DMS79 (cell line): Measurements from ENCODE around the gene CUL3.

ENCODE experiments used
- DNase-seq: peaks from one replicate; lab custom pipeline; 2025; lab: John Stamatoyannopoulos, UW

CUL3 gene

GRCh38 chr2:224472137-224472536 is 113.0 kb downstream of the CUL3 start:
- no peak for DNase-seq

GRCh38 chr2:224469374-224469964 is 115.7 kb downstream of the CUL3 start:
- DNase-seq = no peak

GRCh38 chr2:224466304-224466895 is 118.8 kb downstream of the CUL3 start:
- no peak for DNase-seq

DNA sequence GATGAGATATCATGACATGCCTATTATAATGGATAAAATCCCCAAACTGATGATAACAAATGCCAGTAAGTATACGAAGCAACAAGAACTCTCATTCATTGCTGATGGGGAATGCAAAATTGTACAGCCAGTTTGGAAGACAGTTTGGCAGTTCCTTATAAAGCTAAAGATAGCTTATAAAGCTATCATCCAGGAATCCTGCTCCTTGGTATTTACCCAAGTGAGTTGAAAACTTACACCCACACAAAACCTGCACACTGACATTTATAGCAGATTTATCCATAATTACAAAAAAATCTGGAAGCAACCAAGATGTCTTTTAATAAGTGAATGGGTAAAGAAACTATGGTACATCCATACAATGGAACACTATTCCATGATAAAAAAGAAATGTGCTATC is 123.8 kb downstream of the CUL3 start:
- no peak for DNase-seq

DNA sequence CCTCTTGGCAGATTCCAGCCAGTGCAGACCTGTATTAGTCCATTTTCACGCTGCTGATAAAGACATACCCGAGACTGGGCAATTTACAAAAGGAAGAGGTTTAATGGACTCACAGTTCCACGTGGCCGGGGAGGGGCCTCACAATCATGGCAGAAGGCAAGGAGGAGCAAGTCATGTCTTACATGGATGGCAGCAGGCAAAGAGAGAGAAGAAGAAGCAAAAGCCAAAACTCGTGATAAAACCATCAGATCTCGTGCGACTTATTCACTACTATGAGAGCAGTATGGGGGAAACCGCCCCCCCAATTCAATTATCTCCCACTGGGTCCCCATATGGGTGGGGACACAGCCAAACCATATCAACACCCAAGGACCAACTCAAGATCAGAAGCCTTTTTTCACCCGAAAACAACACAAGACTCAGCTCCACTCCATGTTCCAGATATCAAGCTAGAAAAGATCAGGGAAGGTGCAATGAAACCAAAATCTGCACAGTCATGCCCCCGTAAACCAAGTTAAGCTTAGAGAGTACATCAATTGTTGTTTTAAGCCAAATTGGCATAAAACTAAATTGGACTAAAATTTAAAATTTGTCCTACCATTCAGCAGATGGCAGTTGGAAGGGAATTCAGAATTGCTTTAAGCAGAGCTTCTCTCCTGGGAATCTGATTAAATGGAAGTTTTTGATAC is 127.6 kb downstream of the CUL3 start:
- DNase-seq = no peak

DNA sequence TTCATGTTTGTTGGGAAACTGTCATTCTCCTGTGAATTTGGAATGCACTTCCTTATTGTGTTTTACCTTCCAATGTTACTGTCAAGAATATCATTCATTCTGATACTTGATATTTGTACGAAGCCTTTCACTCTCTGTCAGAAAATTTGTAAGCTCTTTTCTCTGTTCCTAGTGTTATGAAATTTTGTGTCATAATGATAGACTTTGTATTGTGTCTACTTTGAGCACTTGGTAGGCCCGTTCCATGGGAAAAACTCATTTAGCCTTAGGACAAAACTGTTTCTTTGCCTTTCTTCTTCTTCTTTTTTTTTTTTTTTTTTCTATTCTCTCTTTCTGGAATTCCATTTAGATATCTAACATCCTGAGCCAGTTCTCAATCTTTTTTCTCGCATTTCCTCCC is 131.3 kb downstream of the CUL3 start:
- DNase-seq = no peak

DNA sequence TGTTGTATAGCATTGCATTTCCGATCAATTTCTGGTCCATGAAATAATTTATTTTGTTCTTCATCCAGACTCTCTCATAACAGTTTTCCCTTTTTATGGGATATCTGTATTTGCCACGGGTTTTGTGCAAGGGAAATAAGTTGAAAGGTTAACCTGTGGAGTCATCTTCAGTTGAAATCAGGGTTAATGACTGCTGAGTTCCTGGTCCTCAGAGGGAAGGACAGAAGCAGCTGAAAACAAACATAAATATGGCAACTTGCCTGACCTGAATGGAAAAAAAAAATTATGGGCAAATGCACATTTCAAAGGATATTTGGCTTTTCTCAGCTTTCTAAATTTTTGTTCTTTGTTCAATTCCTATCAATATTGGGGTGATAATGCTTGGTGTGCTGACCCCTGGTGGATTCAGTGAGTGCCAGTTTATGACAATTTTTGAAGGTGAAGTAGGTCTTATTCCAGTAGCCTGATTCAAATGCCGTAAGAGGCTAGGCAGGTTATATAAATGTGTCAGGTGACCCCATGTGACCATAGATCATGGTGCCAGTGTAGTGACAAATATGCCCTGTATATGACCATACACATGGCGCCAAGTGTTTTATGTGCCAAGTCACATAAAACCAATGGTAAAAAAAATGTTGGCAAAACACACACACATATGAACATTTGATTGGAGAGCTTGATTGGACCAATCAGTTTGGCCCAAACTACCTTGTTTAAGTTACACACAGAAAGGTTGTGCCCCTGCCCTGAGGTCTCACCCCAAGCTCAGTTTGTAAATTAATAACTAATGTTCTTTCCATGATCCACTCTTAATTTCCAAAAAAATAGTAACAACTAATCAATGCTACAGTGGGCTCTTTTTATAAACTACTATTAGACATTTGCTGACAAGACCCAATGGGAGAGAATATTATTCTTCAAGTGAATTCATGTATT is 135.7 kb downstream of the CUL3 start:
- no peak for DNase-seq

- DNase-seq = no peak
Measured at GRCh38 chr2:224448236-224448635, 136.9 kb downstream of the CUL3 start.

DNA sequence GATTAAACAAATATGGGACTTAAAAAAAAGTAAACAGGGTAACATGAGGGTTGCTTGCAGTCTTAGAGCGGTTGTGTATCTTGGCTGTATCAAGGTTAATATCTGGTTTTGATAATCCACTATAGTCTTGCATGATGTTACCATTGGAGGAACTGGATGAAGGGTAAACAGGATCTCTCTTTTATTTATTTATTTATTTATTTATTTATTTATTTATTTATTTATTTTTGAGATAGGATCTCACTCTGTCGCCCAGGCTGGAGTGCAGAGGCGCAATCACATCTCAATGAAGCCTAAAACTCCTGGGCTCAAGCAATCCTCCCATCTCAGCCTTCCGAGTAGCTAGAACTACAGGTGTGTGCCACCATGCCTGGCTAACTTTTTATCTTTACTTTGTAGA is 140.4 kb downstream of the CUL3 start:
- no peak for DNase-seq

DNA sequence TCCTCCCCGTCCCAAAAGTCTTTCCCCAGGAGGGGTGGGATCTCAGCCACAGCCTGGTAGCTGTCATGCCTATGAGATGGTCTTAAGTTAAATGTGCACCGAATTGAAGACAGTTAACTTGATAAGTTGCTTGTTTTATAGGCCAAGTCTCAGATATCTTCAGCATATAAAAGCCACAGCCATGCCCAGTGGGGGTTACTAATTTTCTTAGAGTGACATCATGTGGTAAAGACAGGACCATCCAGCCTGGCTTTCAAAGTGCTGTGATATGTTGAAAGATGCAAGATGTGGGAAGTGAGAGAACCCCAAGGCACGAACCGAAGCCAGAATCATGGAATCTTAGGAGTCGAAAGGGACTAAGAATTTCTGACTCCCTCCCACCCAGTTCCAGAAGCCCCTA is 141.1 kb downstream of the CUL3 start:
- DNase-seq = no peak

DNA sequence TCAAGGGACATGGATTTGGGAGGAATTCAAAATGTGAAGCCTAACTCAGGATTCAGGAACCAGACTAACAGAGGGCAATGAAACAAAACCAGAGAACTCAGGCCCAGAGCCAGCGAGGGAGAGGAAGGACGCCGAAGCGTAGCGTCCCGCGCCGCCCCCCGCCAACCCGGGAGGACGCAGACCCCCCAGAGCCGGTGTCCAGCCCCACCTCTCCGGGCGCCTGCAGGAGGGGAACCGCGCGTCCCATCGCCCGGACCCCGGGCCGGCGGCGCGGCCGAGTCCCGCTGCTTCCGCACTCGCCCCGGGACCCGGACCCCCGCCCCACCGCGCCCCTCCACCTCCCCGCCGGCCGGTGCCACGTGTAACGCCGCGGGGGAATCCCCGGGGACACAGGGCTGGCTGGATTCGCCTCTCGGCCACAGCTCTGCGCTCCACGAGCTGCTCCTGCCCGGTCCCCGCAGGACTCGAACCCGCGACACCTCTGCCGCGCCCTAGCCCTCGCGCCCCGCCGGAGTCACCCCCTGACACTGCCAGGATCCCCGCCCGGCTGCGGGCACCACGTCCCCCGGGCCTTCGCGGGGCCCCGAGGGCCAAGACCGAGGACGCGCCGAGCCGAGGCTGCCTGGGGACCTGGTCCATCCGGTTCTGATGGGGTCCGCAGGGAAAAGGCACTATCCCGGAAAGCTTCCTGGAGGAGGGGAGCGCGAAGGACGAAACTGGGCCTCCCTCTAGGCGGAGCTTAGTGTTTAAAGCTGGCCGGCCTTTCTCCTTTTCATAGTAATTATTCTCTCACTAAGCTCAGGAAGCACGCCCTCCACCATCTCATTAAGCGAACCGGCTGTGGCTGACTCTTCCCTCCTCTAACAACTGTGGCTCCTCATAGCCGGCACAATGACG is 142.8 kb downstream of the CUL3 start:
- no peak for DNase-seq

GRCh38 chr2:224440988-224441387 is 144.2 kb downstream of the CUL3 start:
- DNase-seq = no peak

DNA sequence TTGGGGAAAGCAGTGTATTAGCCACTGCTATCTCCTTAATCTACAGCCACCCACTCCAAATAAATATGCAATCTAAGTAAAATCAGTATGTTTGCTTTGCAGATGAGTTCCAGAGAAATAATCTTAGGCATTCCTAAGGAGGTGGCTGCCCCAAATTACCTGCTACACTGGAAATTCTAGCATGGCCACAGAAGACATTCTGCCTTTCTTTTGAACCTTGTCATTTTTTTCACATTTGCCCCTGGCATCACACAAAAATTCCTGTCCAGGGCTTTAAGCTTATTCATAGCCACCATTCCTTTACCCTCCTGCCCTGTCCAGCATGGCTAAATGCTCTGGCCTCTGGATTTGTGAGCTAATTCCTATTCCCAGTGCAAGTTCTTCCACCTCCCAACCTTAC is 146.4 kb downstream of the CUL3 start:
- no peak for DNase-seq

DNA sequence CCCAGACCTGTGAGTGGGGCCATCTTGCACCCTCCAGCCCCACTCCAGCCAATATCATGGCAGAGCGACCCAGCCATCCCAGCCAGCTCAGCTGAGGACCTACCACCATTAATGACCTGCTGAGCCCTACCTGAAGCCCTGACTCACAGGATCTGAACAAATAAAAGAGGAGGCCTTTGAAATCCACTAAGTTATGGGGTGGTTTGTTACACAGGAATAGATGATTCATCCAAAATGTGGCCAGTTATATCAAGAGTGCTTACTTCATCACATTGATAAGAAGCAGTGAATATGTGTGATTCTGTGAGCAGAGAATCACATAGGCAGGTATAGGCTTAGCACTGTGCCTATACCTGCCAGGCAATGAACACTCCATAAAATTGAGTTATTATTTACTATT is 148.5 kb downstream of the CUL3 start:
- DNase-seq = no peak

DNA sequence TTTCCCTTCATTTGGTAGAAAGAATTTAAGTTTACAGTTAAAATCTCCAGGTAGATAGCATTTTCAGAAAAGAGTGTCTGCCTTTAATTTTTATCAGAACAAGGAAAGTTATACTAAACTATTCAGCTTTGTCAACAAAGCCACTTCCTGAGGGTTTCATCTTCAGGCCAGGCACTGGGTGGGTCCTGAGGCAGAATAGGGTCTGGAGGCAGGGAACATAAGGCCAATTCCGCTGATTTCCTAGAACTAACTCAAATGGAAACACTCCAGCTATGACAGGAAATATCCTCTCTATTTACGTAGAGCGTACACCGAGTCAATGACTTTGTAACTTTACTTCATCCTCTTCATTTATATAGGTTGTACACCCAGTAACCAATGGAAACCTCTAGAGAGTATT is 150.5 kb downstream of the CUL3 start:
- no peak for DNase-seq

DNA sequence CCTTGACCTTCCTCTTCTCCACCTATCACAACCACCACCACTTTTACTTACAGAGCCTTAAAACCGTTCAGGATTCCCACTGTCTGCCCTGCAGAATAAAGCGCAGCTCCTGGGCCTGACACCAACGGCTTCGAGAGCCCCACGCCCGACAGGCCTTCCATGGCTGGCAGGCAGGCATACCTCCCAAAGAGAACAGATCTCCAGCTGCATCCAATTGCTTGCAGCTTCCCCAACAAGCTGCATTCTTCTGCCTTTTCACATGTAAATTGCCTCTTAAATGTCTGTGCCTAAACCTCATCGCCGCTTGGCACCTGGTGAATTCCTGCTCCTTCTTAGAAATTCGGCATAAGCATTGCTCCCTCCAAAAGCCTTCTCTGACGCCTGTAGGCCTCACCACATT is 151.7 kb downstream of the CUL3 start:
- DNase-seq = no peak

DNA sequence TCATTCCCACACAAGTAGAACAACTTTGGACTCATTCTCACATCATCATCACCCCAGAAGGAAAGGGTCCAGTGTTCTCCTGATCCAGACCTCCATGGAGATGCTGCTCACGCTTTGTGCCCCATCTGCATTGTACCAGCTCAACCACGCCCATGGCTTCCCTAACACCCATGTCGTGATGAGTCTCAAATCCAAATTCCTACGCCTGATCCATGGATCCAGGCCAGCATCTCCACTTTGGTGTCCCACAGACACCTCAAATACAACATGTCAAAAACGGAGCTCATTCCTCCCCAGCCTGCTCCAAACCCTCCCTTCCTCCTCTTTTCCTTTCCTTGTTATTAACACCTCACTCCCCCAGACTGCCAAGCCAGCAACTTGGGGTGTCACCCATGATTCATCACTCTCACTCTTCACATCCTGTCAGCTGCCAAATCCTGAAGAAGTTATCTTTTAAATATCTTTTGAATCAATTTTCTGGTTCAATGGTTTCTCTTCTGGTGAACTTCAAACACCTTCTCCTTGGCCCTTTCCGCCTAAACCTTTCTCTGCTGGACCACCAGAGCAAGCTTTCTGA is 153.1 kb downstream of the CUL3 start:
- DNase-seq = no peak

DNA sequence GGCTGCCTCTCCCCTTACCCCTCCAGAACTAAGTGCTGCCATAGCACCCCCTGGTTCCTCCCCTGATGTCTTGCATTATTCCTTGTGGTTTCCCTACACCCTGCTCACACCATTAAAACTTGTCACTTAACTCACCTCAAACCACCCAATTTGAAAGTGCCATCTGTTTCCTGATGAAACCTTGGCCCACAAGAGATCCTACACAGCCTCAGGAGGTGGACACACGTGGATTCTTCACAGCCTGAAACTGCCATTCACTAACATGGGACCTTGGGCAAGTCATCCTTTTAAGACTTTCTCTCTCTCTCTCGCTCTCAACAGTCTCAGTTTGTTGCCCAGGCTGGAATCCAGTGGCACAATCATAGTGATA is 155.7 kb downstream of the CUL3 start:
- DNase-seq = no peak

DNA sequence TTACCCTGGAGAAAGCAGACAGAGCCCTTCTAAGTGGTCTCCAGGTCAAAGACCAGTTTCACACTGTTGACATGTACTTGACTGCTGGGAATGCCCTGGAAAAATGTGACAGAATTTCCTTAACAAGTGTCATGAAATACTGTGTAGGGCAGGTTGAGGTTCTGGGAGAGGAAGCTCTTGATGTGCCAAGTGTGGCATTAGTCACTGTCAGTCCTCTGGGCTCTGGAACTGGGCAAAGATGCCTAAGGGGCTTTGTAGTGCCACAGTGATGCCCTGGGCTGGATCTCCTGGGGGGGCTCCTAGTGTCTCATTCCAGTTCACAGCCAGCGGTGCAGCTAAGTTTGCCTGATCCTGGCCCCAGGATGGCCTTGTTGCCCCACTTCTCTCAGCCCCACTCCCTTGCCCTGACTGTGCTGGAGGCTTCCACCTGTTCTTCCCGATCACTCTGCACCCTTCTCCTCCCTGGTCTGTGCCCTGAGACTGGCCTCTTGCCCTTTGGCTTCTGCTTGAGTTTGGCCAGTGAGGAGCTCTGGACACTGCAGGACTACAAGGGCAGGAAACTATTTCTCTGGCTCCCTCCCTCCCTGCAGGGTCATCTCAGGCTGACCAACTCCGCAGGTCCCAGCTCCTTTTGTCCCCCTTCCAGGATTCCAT is 156.2 kb downstream of the CUL3 start:
- DNase-seq = no peak

DNA sequence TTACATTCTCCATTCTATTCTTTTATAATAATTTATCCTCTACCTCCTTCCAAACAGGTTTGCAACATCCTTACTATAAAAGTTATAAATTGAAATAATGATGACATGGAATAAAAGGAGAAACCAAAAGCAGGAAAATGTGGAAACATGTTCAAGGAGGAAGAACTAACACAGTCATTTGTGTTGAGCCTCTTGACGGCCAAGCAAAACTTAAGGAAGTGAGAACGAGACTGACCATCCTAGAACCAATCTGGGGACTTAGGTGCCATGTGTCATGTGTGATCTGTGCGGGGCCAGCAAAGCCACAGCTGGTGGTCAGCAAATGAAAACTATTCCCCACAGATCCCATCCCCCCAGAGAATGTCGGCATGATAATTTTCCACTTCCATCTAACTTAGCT is 157.7 kb downstream of the CUL3 start:
- DNase-seq = no peak

DNA sequence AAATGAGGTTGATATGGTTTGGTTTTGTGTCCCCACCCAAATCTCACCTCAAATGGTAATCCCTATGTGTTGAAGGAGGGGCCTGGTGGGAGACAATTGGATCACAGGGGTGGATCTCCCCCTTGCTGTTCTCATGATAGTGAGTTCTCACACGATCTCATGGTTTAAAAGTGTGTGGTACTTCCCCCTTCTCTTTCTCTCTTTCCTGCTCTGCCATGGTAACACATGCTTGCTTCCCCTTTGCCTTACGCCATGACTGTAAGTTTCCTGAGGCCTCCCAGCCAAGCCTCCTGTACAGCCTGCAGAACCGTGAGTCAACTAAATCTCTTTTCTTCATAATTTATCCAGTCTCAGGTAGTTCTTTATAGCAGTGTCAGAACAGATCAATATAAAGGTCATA is 158.5 kb downstream of the CUL3 start:
- no peak for DNase-seq
